DMS79 (cell line): Measurements from ENCODE around the gene CLDND2.

Experiments used
- DNase-seq: peaks from one replicate; lab custom pipeline; 2025; lab: John Stamatoyannopoulos, UW

The CLDND2 gene

DNA sequence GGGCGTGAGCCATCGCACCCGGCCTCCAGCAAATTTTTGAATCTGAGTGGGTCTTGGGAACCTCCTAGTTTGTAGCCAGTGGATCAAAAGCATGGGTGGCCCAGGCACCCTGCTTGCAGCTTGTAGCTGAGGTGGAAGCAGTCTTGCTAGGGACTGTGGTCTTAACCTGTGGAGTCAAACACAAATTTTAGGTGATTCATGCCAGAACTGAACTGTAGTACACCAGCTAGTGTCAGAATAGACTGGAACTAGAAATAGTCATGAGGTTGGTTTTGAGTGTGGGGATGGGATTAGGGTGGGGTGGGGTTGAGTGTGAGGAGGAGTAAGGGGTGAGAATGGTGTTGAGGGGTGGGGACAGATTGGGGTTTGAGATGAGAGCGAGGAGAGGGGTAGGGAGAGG is 13.2 kb upstream of the CLDND2 start:
- DNase-seq: no peak

DNA sequence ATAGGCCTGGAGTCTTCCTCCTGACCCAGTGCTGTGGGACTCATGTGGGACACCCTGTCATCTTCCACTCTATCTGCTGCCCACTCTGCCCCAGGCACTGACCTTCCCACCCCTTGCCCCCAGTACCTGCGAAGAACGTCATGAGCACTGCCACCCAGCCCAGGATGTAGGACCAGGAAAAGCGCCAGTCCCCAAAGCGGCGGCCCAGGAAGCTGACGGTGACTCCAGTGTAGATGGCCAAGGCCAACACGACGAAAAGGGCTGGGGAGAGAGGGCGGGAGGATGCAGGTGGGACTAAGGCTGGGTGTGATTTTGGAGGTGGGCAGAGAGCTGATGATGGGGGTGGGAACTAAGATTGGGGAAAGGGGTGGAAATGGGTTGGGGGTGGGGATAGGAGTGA is 11.6 kb upstream of the CLDND2 start:
- no peak for DNase-seq

DNA sequence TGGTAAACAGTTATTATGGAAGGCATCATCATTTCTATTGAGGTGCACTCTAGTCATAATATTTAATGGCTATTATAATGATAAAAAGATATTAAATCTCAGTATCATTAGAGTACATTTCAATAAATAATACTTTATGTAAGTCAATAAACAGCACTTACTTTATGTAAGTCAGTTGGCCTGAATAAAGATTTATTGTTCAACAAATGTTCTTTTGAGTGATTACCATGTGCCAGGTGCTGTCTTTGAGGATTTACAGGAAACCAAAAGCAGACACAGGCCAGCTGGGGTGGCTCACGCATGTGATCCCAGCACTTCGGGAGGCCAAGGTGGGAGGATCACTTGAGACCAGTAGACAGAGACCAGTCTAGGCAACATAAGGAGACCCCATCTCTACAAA is 8.6 kb upstream of the CLDND2 start:
- no peak for DNase-seq

DNA sequence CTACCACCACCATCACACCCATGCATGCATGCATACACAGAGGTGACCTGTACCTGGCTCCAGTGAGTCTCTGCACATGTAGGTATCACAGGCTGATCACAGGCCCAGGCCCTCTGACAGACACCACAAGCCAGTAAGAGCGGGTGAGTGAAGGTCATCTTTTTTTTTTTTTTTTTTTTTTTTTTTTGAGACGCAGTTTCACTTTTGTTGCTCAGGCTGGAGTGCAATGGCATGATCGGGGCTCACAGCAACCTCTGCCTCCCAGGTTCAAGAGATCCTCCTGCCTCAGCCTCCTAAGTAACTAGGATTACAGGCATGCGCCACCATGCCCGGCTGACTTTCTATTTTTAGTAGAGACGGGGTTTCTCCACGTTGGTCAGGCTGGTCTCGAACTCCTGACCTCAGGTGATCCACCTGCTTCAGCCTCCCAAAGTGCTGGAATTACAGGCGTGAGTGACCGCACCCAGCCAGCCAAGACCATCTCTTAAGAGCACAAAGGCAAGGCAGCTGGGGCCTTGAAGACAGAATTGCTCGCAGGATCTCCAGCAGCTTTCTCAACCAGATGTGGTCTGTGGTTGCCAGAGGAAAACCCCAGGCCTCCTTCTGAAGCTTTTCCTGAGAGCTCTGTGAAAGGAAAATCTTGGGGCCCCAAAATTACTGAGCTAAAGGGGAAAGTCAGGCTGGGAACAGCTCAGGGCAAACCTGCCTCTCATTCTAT is 6.9 kb upstream of the CLDND2 start:
- DNase-seq: no peak

DNA sequence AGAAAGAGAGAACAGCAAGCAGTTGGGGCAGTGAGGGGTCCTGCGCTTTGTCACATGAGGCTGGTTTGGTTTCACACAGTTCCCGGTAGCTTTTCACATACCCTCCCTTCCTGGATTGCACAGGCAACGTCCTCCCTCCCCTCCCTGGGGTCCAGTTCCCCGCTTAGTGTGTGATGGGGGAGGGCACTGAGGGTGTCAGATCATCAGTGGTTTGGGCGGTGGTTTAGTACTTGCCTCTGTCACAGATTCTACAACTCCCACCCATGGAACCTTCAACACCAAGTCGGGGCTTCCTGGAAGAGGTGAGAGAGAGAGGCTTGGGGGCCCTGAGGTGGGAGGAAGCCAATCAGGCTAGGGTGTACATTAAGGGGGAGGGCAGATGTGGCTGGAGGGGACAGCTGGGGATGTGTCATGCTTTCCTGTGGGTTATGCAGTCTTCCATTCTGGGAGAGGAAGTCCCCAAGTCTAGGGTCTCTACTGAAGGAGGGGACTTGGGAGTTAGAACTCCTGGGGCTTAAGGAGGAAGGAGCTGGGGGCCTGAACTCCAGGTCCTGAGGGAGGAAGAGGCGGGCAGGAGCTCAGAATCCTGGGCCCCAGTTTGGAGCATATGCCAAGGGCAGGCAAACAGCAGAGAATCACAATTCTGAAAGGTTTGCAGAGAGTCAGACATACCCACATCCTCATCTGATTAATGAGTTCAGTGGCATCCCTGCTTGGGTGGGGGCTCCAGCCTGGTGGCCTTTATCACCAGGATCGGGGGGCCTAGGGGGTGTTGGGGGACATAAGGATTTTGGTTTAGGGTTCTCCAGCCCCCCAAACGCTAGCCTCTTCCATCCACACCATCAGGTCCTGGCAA is 4.1 kb upstream of the CLDND2 start, which contains the start of gene NKG7:
NKG7 (minus strand) TSS at position 6 of the 856 bp plus-strand sequence. CDS start 119 bp downstream, outside the sequence.
- DNase-seq: no peak

DNA sequence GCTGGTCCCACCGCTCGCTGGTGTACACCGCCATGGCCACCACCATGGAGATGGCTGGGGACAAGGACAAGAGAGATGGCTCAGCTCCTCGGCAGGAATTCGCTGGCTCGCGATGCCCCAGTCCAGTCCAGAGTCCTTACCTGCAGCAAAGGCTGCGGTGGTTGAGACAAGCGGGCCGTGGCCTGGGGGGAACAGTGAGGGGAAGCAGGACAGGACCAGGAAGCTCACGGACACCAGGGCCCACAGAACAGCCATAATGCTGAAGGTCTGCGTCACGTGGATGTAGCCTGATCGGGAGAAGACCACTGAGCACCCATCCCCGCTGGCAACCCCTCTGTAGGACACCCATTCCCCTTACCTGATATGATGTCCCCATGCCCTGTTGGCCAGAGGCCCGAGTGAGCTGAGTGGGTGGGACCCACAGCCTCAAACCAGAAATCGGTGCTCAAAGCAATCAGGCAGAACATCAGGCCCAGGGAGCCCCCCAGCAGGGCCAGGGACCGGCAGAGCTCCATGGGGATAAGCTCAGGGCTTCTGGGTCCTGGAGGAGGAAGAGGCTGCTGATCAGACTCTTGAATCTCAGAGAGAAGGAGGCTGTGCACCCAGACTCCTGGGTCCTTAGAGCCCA is 3.3 kb upstream of the CLDND2 start:
- no peak for DNase-seq

DNA sequence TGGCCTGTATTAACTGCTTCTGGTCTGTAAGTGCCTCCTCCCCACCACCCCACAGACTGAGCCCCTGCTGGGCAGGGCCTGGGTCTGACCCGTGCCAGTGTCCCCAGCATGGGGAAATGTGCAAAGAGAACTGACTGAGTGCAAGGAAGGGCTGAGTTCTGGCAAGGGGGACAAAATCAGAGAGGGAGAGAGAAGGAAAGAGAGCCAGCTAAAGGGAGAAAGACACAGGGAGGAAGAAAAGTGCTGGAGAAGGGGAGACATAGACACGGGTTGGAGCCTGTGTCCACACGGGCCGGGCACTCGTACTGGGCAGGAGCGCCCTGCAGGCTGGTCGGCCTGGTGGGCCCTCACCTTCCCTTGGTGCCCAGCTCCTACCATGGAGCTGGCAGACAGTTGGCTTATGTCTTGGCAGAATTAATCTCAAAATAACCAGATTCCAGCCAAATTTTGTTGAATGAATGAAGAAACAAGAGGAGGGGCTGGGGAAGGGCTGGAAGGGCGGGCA is 2.4 kb upstream of the CLDND2 start:
- no peak for DNase-seq

DNA sequence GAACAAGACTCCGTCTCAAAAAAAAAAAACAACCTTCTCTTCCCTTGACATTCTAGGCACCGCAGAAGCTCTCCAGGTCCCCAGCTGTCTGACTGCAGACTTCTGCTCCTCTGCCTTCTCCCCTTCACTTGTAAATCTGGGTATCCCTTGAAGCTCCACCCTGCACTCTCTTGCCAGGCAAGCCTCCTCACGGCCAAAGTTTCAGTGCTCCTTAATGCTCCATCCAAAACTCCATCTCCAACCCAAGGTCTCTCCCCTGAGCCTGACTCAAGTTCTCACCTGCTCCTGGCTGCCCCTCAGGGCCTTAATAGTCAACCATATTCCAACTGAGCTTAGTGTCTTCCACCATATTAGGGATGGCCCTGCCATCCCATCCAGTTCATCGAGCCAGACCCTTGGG is 1.4 kb upstream of the CLDND2 start:
- DNase-seq: no peak

DNA sequence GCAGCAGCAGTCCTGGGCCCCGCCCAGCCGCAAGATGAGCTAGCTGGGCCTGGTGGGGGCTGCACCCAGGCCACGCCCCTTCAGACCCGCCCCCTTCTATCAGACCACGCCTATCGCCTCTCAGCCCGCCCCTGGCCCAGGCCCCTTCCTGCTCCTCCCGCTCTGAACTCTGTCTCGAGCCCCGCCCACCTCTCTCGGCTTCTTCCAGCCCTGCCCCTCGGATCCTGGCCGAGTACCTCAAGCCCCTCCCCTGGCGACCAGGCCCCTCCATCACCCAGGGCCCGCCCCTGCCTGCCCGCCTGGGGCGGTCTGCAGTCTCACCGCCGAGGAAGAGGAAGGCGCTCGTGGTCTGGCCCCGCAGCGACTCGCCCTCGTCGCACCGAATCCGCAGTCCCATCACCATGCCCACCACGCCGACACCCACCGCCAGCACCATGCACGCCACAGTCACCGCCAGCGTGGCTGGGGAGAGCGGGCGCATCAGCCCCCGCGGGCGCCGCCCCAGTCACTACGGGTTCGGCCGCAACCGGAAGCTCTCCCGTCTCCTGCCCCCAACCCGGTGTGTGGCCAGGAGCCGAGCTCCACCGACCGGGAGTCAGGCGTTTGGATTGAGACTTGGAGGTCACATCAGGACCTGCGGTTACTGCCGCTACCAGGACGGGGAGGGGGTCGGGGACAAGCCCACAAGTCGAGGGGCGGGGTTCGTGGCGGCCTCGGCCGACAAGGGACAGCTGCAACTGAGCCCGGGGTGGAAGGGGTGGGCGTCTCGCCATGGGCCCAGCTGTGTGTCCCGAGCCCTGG is 1.0 kb downstream of the CLDND2 start:
- peak; percentile 87 for DNase-seq

DNA sequence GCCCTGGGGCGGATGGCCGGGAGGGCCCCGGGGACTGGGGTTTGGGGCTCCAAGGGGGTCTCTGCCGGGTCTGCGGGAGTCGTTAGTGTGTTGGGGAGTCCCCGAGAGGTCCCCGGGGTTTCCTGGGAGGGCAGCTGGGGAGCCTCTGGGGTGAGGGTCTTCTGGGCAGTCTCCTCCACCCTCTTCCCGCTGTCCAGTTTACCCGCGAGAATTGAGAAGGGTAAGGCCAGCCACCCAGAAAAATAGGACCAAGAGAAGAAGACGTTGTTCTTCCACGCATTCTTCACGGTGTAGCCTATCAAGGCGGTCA is 1.6 kb downstream of the CLDND2 start:
- DNase-seq: no peak

DNA sequence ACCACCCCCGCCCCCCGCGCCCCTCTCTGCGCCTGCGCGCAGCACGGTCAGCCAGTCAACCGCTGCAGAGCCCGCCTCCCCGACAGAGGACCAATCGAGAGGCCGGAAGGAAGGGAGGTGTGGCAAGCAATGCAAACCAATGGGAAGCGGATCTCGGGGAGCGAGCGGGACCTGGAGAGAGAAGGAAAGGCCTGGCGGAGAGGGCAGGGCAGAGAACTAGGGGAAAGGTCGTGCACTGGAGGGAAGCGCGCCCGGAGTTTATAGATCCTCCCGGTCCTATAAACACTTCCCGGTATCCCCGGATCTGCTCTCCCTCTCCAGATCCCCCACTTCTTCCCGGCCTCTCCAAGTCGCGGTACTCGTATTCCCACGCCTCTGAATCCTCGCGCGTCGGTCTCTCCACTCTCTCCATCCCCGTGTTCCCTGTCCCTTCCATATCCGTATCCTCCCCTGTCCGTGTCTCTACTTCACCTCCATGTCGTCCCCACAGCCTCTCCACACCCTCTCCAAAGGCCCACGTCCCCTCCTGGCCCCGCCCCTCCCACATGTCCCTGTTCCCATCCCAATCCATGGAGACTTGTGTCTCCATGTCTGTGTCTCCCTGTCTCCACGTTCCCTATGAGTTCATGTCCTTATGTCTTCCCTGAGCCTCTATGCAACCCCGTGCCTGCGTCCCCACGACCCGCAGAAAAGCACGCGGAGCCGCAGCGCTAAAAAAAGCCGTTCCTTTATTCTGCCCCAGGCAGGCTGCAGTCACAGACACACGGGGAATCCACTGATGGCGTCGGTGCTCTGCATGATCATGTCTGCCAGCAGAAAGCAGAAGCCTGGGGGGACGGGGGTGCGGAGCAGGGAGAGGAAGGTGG is 2.2 kb downstream of the CLDND2 start:
- peak; percentile 95 for DNase-seq

DNA sequence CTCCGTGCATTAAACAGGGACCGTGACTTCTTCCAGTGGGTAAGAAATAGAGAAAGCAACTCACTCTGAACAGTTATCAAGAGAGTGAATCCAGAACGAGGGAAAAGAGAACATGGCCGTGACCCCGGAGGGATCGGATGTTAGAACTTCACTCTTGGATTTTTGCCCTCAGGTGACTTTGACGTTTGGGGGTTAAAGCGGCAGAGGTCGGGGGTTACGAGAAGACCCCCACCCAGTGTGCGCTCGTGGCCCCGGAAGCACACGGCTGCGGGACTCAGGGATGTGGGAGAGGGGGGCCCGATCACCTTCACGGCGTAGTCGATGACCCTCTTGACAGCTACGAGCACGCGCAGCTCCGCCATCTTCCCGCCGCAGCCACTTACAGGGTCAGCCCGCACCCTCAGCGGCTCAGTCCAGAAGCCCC is 2.8 kb downstream of the CLDND2 start, which contains the start of gene ETFB:
ETFB (minus strand) TSS at position 424 of the 424 bp plus-strand sequence; CDS start at position 362, 62 bp downstream.
- DNase-seq: no peak

DNA sequence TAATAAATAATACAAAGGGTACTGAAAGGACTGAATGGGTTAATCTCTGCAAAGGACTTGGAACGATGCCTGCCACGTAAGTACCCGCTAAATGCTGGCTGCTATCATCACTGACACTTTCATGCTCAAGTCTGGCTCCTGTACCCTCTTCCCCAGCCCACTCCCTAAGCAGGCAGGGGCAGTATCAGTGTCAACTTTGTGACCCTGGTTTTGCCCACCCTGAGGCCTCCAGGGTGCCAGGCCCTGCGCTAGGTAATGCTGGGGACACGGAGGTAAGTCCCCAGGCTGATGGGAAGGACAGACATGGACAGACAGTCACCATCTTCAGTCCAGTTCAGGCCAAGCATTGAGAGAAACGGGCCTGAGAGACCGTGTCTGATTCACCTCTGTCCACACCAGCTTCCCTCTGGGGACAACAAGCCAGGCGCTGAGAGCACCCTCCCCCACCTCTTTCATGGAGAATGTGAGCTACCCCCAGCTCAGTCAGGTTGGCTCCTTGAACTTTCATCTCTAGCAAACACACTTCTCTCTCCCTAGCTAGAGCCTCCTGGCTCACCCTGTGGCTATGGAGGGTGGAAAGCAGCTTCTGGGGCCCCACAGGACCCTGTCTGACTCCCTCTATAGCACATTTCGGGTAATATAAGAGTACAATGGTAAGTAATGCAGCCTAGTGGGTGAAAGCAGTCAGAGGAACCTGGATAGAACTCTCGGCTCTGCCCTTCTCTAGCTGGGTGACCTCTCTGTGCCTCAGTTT is 3.4 kb downstream of the CLDND2 start:
- DNase-seq: no peak

DNA sequence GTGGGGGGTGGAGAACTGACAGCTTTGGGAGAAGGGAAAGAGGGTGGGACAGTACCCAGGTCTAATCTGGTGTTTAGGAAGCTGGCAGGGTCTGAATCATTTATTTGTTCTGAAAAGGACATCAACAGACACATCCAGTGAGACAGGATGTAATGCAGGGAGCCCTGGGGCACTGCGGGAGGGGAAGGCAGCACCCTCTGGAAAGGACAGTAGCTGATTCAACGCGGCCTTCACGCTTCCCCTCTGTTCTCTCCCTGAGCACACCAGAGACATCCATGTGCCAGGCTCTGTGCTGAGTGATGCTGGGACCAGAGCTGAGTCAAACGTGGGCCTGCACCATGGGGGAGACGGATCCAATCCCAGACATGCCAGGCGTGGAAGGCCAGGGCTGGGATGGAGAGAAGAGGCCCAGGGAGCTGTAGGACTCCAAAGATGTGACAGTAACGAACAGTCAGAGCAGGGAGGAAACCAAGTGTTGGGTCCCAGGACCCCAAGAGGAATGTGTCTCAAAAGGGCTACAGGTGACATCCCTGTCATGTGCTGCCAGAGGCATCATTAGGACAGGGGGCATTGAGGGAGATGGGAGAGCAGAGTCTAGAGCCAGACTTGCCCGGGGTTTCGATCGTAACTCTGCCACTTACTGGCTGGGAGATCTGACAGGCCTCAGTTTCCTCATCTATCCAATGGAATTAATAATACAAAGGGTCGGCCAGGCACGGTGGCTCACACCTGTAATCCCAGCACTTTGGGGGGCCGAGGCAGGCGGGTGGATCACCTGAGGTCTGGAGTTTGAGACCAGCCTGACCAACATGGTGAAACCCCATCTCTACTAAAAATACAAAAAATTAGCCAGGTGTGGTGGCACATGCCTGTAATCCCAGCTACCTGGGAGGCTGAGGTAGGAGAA is 4.3 kb downstream of the CLDND2 start:
- no peak for DNase-seq

DNA sequence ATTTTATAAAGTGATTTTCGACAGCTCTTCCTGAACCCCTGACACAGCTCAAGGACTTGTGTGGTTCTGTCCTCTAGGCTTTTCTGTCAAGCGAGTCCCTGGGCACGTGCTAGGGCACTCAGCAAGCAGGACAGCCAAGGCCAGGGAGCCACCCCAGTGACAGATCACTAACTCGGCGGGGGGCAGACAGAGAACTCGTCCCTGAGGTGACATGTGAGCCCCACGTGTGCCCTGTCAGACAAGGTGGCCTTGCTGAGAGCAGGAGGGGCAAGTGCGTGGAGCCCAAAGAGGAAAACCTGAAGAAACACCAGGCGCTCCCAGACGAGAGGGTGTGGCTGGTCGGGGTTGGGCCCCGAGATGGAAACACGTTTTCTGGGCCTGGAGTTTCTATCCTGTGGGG is 7.6 kb downstream of the CLDND2 start:
- no peak for DNase-seq

DNA sequence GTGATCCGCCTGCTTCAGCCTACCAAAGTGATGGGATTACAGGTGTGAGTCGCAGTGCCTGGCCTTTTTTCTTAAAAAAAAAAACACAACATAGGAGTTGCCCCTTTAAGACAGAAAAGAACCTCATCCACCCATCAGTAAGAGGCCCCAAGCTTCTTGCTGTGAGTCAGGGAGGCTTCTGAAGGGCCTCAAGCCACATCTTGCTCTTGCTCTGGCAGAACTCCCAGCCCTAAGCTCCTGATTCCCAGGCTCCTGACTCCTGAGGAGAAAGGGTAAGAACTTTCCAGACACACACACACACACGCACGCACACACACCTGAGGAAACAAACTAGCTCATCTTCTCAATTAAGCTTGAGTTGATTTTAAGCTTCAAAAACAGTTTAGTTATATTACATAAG is 9.5 kb downstream of the CLDND2 start:
- DNase-seq: no peak

DNA sequence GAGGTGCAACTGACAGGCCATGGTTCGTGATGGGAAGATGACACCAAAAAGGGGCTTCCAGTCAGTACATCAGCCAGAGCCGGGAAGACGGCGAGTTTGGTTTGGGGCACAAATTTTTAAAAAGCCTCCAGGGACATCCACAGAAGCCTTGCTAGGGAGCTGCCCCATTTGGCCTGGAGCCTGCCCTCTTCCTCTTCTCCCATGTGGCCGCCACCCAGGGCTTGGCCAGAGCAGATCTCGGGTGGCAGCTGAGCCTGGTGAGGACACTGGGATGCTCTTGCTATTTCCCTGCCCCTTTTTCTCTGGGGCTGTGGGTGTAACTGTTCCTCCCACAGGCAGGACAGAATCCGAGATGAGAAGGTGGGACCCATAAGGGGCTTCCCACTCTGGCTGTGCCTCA is 10.9 kb downstream of the CLDND2 start:
- DNase-seq: no peak

DNA sequence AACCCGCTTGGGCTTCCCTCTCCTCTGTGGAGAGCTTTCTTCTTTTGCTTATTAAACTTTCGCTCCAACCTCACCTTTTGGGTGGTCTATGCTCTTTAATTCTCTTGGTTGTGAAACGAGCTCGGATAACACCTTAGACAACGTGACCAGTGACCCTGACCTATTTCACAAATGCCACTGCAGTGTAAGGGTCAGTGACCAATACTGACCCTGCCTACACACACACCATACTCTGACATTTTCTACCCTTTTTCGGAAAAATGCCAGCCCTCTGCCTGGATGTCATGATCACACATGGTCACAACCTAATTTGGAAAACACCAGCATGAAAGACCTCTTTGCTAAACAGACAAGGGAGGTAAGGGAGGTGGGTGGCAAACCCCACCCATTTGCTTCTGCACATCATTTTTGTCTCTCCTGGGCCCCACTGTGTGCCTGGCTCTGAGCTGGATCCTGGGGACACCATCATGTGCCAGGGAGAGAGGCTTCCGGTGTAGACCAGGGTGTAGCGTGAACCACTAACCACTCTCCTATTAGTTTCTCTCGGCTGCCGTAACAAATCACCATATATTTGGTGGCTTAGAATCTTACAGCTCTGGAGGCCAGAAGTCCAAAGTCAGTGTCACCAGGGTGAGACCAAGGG is 12.5 kb downstream of the CLDND2 start:
- DNase-seq: no peak

DNA sequence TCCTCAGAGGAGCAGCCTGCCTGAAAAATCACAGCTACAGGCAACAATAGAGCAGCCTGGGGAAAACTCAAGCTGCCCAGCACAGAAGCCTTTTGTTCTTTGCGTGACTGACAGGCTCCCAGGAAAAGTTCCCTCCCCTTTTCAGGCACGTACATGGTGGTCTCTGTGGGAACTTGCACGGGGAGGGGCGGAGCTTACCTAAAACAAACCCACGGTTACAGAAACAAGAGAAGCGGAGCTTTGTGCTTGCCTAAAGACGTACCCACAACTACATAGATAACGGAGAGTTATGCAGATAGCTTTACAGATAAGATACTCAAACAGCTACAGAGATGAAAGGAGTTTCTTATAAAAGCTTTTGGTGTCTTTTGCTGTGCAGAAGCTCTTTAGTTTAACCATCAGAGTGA is 14.1 kb downstream of the CLDND2 start:
- no peak for DNase-seq
